Right atrium auricular region (tissue), 2 donors: Measurements from ENCODE around the gene SYS1. TPM values are rescaled to one million over a fixed set of nuclear protein-coding genes. Genes with fewer than 3 reads are reported as not detected.

ENCODE experiments used
- DNase-seq: peaks from one replicate; pipeline ENCODE4 v3.0.0-alpha.2; 2019; ENCODE audit warnings: low spot score
- H3K27ac ChIP-seq, 2 donors: fragments of 200-600 bp; sonication (generic); 1 replicate in 1 of 2; 2 replicates in 1 of 2; pipeline ENCODE4 v1.5.1; 2016 to 2019
- H3K27me3 ChIP-seq, 2 donors: fragments of 200-600 bp; sonication (generic); one replicate each; pipeline versions ENCODE4 v1.5.1 to v1.6.0; 2017 to 2019
- H3K36me3 ChIP-seq: fragments of 200-600 bp; sonication (generic); one replicate; pipeline ENCODE4 v1.5.1; 2016
- H3K4me1 ChIP-seq, 2 donors: fragments of 200-600 bp; sonication (generic); one replicate each; pipeline versions ENCODE4 v1.5.1 to v1.6.0; 2017 to 2019
- H3K4me3 ChIP-seq, 2 donors: fragments of 200-600 bp; sonication (generic); 1 replicate in 1 of 2; 2 replicates in 1 of 2; pipeline ENCODE4 v1.5.1; 2017 to 2019; ENCODE audit warnings: mild to moderate bottlenecking in 1 of 2, moderate library complexity in 1 of 2
- H3K9me3 ChIP-seq, 2 donors: fragments of 200-600 bp; sonication (generic); one replicate each; pipeline ENCODE4 v1.5.1; 2019
- CTCF ChIP-seq, 2 donors: fragments of 200-600 bp; sonication (generic); IDR thresholded peaks; one replicate each; pipeline ENCODE4 v1.5.1; 2019; ENCODE audit warnings: antibody characterized with exemption in 2 of 2
- total RNA-seq, 2 donors: library from RNA; depleted of rRNA; stranded (reverse); fragments of >200 nt; gene quantifications; one replicate each; pipeline ENCODE4 v1.1.0, GENCODE V29; 2016

SYS1 gene
- total RNA-seq, 2 donors from 2014 or later: 31.7 to 41.9 TPM

DNA sequence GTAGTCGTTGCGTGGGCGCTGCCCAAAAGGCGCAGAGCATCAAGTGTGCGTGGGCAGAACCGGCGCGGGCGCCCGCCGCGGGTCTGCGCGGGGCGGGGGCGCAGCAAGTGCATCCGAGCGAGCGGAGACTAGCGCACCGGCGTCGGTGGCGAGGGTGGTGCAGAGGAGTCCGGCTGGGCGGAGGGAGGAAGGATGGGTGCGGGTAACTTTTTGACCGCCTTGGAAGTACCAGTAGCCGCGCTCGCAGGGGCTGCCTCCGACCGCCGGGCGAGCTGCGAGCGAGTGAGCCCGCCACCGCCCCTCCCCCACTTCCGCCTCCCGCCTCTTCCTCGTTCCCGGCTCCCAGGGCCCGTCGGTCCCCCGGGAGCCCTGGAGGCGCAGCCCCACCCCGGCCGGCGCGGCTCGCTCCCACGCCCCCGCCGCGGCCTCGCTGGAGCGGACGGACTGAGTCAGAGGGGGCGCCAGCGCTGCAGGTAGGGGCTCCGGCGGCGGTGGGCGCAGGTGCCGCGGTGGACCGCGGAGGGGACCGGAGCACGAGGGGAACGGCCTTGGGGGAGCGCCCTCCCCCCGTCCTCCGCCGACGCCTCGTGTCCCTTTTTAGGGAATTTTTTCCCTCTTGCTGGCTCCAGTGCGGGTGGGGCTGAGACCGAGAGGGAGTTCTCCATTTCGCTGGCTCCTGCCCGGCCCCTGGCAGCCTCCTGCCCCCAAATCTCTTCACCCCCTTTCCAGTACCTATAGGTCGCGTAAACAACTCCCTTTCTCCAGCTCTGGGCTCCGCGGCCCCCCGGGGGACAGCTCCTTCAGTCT is 43.5 kb downstream of the SYS1 start:
- Histone ChIP-seq H3K4me3 (peak overlapping the region; percentile 76 to 77), H3K36me3 (peaks cover 33% of the 10 kb centered on the region), H3K9me3 (no peaks in the 10 kb centered on the region), H3K27ac (peak overlapping the region; percentile 97 to 99), H3K4me1 (peaks cover 0 to 47% of the 10 kb centered on the region in 2 donors), H3K27me3 (no peaks in the 10 kb centered on the region)
- peak in 1 of 2 donors; percentile 16 for TF ChIP-seq CTCF (IDR thresholded peaks at IDR 0.05)
- DNase-seq: peak; percentile 68

GRCh38 chr20:45407067-45407745 is 44.2 kb downstream of the SYS1 start:
- Histone ChIP-seq H3K36me3 (peaks cover 41% of the 10 kb centered on the region), H3K9me3 (no peaks in the 10 kb centered on the region), H3K4me1 (peaks cover 0 to 49% of the 10 kb centered on the region in 2 donors), H3K4me3 (peak overlapping the region; percentile 76 to 77), H3K27ac (peak overlapping the region; percentile 97 to 99), H3K27me3 (no peaks in the 10 kb centered on the region)
- peak; percentile 69 for DNase-seq
- no peak for TF ChIP-seq CTCF (IDR thresholded peaks at IDR 0.05)

DNA sequence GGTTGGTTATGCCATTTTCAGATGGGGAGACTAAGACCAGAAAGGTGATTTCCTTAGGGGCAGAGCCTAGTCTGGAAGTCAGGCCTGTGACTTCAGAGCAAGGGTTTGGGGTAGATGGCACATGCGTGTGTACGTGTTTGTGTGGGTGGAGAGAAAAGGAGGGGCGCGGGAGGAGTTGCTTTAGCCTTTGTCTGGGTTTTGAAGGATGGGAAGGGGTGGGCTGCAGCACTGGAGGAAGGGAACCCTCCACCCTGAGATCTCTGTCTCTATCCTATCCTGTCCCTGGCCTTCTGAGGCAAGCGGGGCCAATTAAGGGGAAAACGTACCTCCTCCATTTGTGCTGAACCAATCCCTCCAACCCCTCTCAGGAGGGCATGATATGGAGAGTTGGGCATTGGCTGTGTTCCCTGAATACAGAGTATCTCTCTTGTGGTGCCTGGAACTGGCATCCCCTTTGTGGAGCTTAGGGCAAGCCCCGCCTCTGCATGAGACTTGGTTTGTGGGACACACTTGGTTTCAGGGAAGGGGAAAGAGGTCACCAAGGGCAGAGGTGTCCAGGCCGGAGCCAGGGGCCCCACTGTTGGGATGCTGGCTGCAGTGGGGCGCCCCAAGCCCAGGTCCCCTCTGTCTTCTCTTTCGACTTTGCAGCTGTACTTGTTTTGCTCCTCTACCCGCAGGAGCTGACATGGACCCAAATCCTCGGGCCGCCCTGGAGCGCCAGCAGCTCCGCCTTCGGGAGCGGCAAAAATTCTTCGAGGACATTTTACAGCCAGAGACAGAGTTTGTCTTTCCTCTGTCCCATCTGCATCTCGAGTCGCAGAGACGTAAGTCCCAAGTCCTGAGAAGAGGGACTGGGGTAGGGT is 45.1 kb downstream of the SYS1 start, which contains the start of gene DBNDD2:
Gene DBNDD2 (plus strand): TSS at position 507 of the 863 bp plus-strand sequence. CDS start 179 bp downstream, at position 686.
- Histone ChIP-seq H3K27ac (peak within 1 kb of the TSS; percentile 97 to 99), H3K27me3 (no peaks in the 10 kb centered on the region), H3K4me1 (peaks cover 0 to 49% of the 10 kb centered on the region in 2 donors), H3K9me3 (no peaks in the 10 kb centered on the region), H3K4me3 (peak within 1 kb of the TSS; percentile 76 to 77), H3K36me3 (peaks cover 44% of the 10 kb centered on the region)
- no peak for DNase-seq
- TF ChIP-seq CTCF (IDR thresholded peaks at IDR 0.05): no peak

- no peak for TF ChIP-seq CTCF (IDR thresholded peaks at IDR 0.05)
- Histone ChIP-seq H3K27me3 (no peaks in the 10 kb centered on the region), H3K4me3 (peak overlapping the region; percentile 76 to 77), H3K36me3 (peaks cover 44% of the 10 kb centered on the region), H3K4me1 (peaks cover 0 to 49% of the 10 kb centered on the region in 2 donors), H3K9me3 (no peaks in the 10 kb centered on the region), H3K27ac (peak overlapping the region; percentile 97 to 99)
- no peak for DNase-seq
Observed at GRCh38 chr20:45408646-45409213, 45.8 kb downstream of the SYS1 start.
